K562 (cell line): ENCODE data around the gene SUSD5. TPM values are rescaled to one million over a fixed set of nuclear protein-coding genes. Genes with fewer than 3 reads are reported as not detected.

ENCODE experiments used
- ARID4B ChIP-seq: sonication (generic); formaldehyde crosslinking; IDR thresholded peaks from 2 replicates; pipeline ENCODE4 v1.8.0; 2022; ENCODE audit warnings: mild to moderate bottlenecking, missing genetic modification reagents
- CREBBP ChIP-seq: IDR thresholded peaks from one replicate; pipeline ENCODE4 v1.6.1; 2012; ENCODE audit warnings: low read depth, mild to moderate bottlenecking, control low read depth, inconsistent platforms, low read length
- E2F3 ChIP-seq: fragments of 250-450 bp; sonication (Bioruptor Pico); IDR thresholded peaks from 2 replicates; pipeline ENCODE4 v1.4.0; 2020; ENCODE audit warnings: mild to moderate bottlenecking
- GTF2F1 ChIP-seq: IDR thresholded peaks from 2 replicates; pipeline ENCODE4 v1.6.1; 2011; ENCODE audit warnings: low read depth, low read length, improper control_type of control experiment
- KAT7 ChIP-seq: sonication (generic); formaldehyde crosslinking; IDR thresholded peaks from 2 replicates; pipeline ENCODE4 v1.8.0; 2022; ENCODE audit warnings: missing genetic modification reagents, mild to moderate bottlenecking, borderline replicate concordance
- L3MBTL2 ChIP-seq: fragments of 450-650 bp; IDR thresholded peaks from 2 replicates; pipeline ENCODE4 v1.6.1; 2016; ENCODE audit warnings: mild to moderate bottlenecking, moderate library complexity
- MCM7 ChIP-seq, 2 experiments: fragments of 450-650 bp; IDR thresholded peaks; 2 replicates each; pipeline ENCODE4 v1.6.1; 2016 to 2018
- SNIP1 ChIP-seq: fragments of 450-650 bp; IDR thresholded peaks from 2 replicates; pipeline ENCODE4 v1.7.1; 2017; ENCODE audit warnings: low read depth, mild to moderate bottlenecking
- ZBTB12 ChIP-seq: fragments of 250-450 bp; sonication (Bioruptor Pico); IDR thresholded peaks from 2 replicates; pipeline ENCODE4 v1.4.0; 2020
- ZBTB17 ChIP-seq: fragments of 450-650 bp; formaldehyde crosslinking; IDR thresholded peaks from 2 replicates; pipeline ENCODE4 v1.4.0; 2020; ENCODE audit warnings: mild to moderate bottlenecking
- ZFP1 ChIP-seq: fragments of 450-650 bp; formaldehyde crosslinking; IDR thresholded peaks from 2 replicates; pipeline ENCODE4 v1.4.0; 2020; ENCODE audit warnings: mild to moderate bottlenecking, mixed read lengths
- ZNF24 ChIP-seq: fragments of 450-650 bp; IDR thresholded peaks from 2 replicates; pipeline ENCODE4 v1.6.1; 2016
- ZNF277 ChIP-seq: fragments of 250-450 bp; sonication (Bioruptor Pico); IDR thresholded peaks from 2 replicates; pipeline ENCODE4 v1.8.0; 2022; ENCODE audit warnings: inconsistent platforms, mild to moderate bottlenecking, moderate library complexity, borderline replicate concordance
- ZNF436 ChIP-seq: fragments of 250-450, 450-650 bp; sonication (Bioruptor Pico); formaldehyde crosslinking; IDR thresholded peaks from 2 replicates; pipeline ENCODE4 v1.7.0; 2020; ENCODE audit warnings: mild to moderate bottlenecking
- ZNF583 ChIP-seq: fragments of 250-450 bp; sonication (Bioruptor Pico); IDR thresholded peaks from 2 replicates; pipeline ENCODE4 v1.4.0; 2020
- ZNF695 ChIP-seq: fragments of 450-650 bp; formaldehyde crosslinking; IDR thresholded peaks from 2 replicates; pipeline ENCODE4 v1.4.0; 2020; ENCODE audit warnings: mild to moderate bottlenecking, moderate library complexity
- polyA plus RNA-seq, 8 experiments: library from polyadenylated mRNA; depleted of rRNA in 4 of 8; stranded (reverse) in 5 of 8; unstranded in 3 of 8; fragments of >200 nt; fragmentation: Nextera tagmentation in 2 of 8; fragmentation: Illumina TruSeq in 1 of 8; extraction: Ambion mirVana in 2 of 8; extraction: Trizol in 1 of 8; gene quantifications; 2 replicates each; pipeline versions ENCODE4 v1.2.1 to v1.2.3, GENCODE V29; 2011 to 2014; ENCODE audit warnings: inconsistent platforms in 1 of 8, missing spikeins in 1 of 8
- total RNA-seq, 7 experiments: library from RNA; depleted of rRNA in 6 of 7; stranded (reverse); fragments of >200 nt in 6 of 7; fragmentation: Illumina TruSeq in 2 of 7; extraction: Trizol in 2 of 7; gene quantifications; 2 replicates each; pipeline versions ENCODE4 v1.2.1 to v1.2.3, GENCODE V29; 2011 to 2021; ENCODE audit warnings: low replicate concordance in 1 of 7
- TF ChIP-seq, protein P1 (sequence below), 3 experiments: fragments of 200-800 bp in 1 of 3; fragments of 250-450 bp in 1 of 3; fragments of 450-650 bp in 1 of 3; sonication (Bioruptor Pico) in 1 of 3; sonication (Bioruptor generic) in 1 of 3; formaldehyde crosslinking in 1 of 3; IDR thresholded peaks; 2 replicates each; pipeline versions ENCODE4 v1.6.1 to v1.8.0; 2016 to 2022; ENCODE audit warnings: mild to moderate bottlenecking in 2 of 3, missing genetic modification characterization in 2 of 3, missing compliant biosample characterization in 1 of 3, moderate library complexity in 1 of 3

The SUSD5 gene
- total and polyA plus RNA-seq, 9 of the 15 experiments (the other 6 are each of a cell fraction or from before 2014, with no cell fraction given) = not detected

DNA sequence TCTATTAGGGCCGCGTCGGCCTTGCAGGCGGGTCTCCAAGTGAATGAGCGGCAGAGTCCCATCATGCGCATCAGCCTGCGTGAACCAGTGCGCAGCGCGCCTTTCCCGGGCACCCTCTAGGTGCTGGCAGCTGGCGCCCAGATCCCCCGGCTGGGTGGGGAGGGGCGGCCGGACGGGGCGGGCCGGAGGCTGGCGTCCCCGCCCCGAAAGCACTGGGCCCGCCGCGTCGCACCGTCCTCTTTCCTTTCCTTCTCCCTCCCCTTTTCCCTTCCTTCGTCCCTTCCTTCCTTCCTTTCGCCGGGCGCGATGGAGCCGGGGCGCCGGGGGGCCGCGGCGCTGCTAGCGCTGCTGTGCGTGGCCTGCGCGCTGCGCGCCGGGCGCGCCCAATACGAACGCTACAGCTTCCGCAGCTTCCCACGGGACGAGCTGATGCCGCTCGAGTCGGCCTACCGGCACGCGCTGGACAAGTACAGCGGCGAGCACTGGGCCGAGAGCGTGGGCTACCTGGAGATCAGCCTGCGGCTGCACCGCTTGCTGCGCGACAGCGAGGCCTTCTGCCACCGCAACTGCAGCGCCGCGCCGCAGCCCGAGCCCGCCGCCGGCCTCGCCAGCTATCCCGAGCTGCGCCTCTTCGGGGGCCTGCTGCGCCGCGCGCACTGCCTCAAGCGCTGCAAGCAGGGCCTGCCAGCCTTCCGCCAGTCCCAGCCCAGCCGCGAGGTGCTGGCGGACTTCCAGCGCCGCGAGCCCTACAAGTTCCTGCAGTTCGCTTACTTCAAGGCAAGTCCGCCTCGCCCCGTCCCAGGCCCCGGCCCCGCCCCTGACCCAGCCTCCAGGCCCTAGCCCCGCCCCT, 104.6 kb downstream of the SUSD5 start, which contains the start of gene CRTAP (continued):
- TF ChIP-seq ZNF436 (CRISPR knock-in tag) = 0 out of 2 replicates have a peak, but pooled peaks have one; percentile 28
- no peak for TF ChIP-seq ZFP1 (CRISPR knock-in tag)
- peak; percentile 45; the same call in 1 of the 2 replicates for TF ChIP-seq ZNF24
- peak; percentile 82 for TF ChIP-seq GTF2F1
- no peak for TF ChIP-seq ZNF277 (CRISPR knock-in tag)
- TF ChIP-seq L3MBTL2 = peak; percentile 97
- TF ChIP-seq ZBTB12 (CRISPR knock-in tag) = 0 out of 2 replicates have a peak, but pooled peaks have one; percentile 12
- TF ChIP-seq MCM7 (IDR thresholded peaks at IDR 0.05) = no peak
- TF ChIP-seq ARID4B = peak; percentile 85
- TF ChIP-seq E2F3 (CRISPR knock-in tag) = peak; percentile 18; the same call in 1 of the 2 replicates
- TF ChIP-seq, protein P1, sequence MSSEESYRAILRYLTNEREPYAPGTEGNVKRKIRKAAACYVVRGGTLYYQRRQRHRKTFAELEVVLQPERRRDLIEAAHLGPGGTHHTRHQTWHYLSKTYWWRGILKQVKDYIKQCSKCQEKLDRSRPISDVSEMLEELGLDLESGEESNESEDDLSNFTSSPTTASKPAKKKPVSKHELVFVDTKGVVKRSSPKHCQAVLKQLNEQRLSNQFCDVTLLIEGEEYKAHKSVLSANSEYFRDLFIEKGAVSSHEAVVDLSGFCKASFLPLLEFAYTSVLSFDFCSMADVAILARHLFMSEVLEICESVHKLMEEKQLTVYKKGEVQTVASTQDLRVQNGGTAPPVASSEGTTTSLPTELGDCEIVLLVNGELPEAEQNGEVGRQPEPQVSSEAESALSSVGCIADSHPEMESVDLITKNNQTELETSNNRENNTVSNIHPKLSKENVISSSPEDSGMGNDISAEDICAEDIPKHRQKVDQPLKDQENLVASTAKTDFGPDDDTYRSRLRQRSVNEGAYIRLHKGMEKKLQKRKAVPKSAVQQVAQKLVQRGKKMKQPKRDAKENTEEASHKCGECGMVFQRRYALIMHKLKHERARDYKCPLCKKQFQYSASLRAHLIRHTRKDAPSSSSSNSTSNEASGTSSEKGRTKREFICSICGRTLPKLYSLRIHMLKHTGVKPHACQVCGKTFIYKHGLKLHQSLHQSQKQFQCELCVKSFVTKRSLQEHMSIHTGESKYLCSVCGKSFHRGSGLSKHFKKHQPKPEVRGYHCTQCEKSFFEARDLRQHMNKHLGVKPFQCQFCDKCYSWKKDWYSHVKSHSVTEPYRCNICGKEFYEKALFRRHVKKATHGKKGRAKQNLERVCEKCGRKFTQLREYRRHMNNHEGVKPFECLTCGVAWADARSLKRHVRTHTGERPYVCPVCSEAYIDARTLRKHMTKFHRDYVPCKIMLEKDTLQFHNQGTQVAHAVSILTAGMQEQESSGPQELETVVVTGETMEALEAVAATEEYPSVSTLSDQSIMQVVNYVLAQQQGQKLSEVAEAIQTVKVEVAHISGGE (CRISPR knock-in tag; IDR thresholded peaks at IDR 0.05) = peak in 2 of 3 experiments; percentile 56 to 61; a peak in 4 of 6 replicates
- no peak; the same call in 1 of the 2 replicates for TF ChIP-seq KAT7 (CRISPR knock-in tag)
- TF ChIP-seq SNIP1 = peak; percentile 84
- peak; percentile 79 for TF ChIP-seq ZBTB17 (CRISPR knock-in tag)
- 0 out of 2 replicates have a peak, but pooled peaks have one; percentile 34 for TF ChIP-seq ZNF695 (CRISPR knock-in tag)
- no peak for TF ChIP-seq CREBBP
- TF ChIP-seq ZNF583 = peak; percentile 84; the same call in 1 of the 2 replicates
